Stomach (tissue), 9 donors: ENCODE data around the gene CNTF. TPM values are rescaled to one million over a fixed set of nuclear protein-coding genes. Genes with fewer than 3 reads are reported as not detected.

Experiments used
- DNase-seq, 2 donors: peaks; one replicate each; pipeline versions ENCODE4 v3.0.0 to v3.0.0-alpha.2; 2013 to 2019
- H3K27ac ChIP-seq, 5 donors: fragments of 200-600 bp in 4 of 5; sonication (generic) in 4 of 5; one replicate each; pipeline ENCODE4 v1.5.1; 2013 to 2019; ENCODE audit warnings: mild to moderate bottlenecking in 1 of 5, moderate library complexity in 1 of 5
- H3K27me3 ChIP-seq, 3 donors: fragments of 200-600 bp; sonication (generic); one replicate each; pipeline ENCODE4 v1.5.1; 2017 to 2019; ENCODE audit warnings: mixed run types in 1 of 3
- H3K36me3 ChIP-seq, 4 donors: fragments of 200-600 bp; sonication (generic); 1 replicate in 3 of 4; 2 replicates in 1 of 4; pipeline ENCODE4 v1.5.1; 2016 to 2019
- H3K4me1 ChIP-seq, 4 donors: fragments of 200-600 bp; sonication (generic); one replicate each; pipeline ENCODE4 v1.5.1; 2016 to 2019
- H3K4me3 ChIP-seq, 4 donors: fragments of 200-600 bp; sonication (generic) in 3 of 4; one replicate each; pipeline ENCODE4 v1.5.1; 2016 to 2019; ENCODE audit warnings: mild to moderate bottlenecking in 1 of 4
- H3K9me3 ChIP-seq, 4 donors: fragments of 200-600 bp; sonication (generic); one replicate each; pipeline ENCODE4 v1.5.1; 2016 to 2019
- CTCF ChIP-seq, 7 experiments: fragments of 450-650 bp in 4 of 7; fragments of 200-600 bp in 3 of 7; sonication (generic) in 3 of 7; IDR thresholded peaks; one replicate each; pipeline ENCODE4 v1.5.1; 2016 to 2019; ENCODE audit warnings: antibody characterized with exemption in 7 of 7, control low read depth in 2 of 7, mild to moderate bottlenecking in 1 of 7
- EP300 ChIP-seq: sonication (generic); formaldehyde crosslinking; IDR thresholded peaks from one replicate; pipeline ENCODE4 v1.6.1; 2017; ENCODE audit warnings: antibody characterized with exemption
- POLR2A ChIP-seq, 4 donors: fragments of 450-650 bp; IDR thresholded peaks; one replicate each; pipeline ENCODE4 v1.6.1; 2016; ENCODE audit warnings: antibody characterized with exemption in 4 of 4, control low read depth in 2 of 4, mild to moderate bottlenecking in 1 of 4, moderate library complexity in 1 of 4
- POLR2AphosphoS5 ChIP-seq, 3 donors: sonication (generic); formaldehyde crosslinking; IDR thresholded peaks; one replicate each; pipeline ENCODE4 v1.6.1; 2016; ENCODE audit warnings: antibody characterized with exemption in 3 of 3
- WGBS, 5 donors: extraction: QIAGEN DNeasy Blood & Tissue Kit in 3 of 5; methylation state at CpG; one replicate each; pipeline versions ENCODE4 v1.1.5 to v1.1.7; 2013 to 2018; 5-methylcytosine and 5-hydroxymethylcytosine counted together
- intact Hi-C: fragments of 100-400 bp; cut with DNase I; formaldehyde crosslinking; loops from one replicate; pipeline ENCODE4 v1.15.1; 2023; ENCODE audit warnings: low total_unique reads
- polyA plus RNA-seq, 3 donors: library from polyadenylated mRNA; stranded (reverse); fragments of 200-250 nt; gene quantifications; one replicate each; pipeline ENCODE4 v1.2.3, GENCODE V29; 2013
- total RNA-seq, 5 donors: library from RNA; depleted of rRNA; stranded (reverse); fragments of >200 nt; gene quantifications; one replicate each; pipeline versions ENCODE4 v1.1.0 to v1.2.3, GENCODE V29; 2014 to 2016
- donor health status: healthy with polysubstance abuse.
- donor health status: Bipolar disorder and iron deficiency.
- donor health status: healthy.

Gene CNTF
- total and polyA plus RNA-seq, 8 donors: 0.25 to 3.9 (median 0.60) TPM; not detected in 4

GRCh38 chr11:58674609-58675008 lies 52.1 kb downstream of the CNTF start:
- peaks cover 0 to 3% (median 0%) of the 10 kb centered on the region in 3 donors for H3K27me3 ChIP-seq
- no peak overlapping the region for H3K4me3 ChIP-seq
- WGBS, 5 donors: 33 to 65% (median 36%) methylated on average over 12 of the region's 12 CpGs
- no peaks in the 10 kb centered on the region for H3K9me3 ChIP-seq
- peaks cover 0 to 36% (median 15%) of the 10 kb centered on the region in 4 donors for H3K4me1 ChIP-seq
- DNase-seq: peak in 1 of 2 donors; percentile 63
- intact Hi-C loops: no loop called here
- H3K36me3 ChIP-seq: no peaks in the 10 kb centered on the region
- TF ChIP-seq POLR2A (IDR thresholded peaks at IDR 0.05): no peak
- no peak for TF ChIP-seq EP300
- TF ChIP-seq CTCF (IDR thresholded peaks at IDR 0.05): no peak
- peak in 1 of 3 donors; percentile 14 for TF ChIP-seq POLR2AphosphoS5 (IDR thresholded peaks at IDR 0.05)
- H3K27ac ChIP-seq: peak overlapping the region in 3 of 5 donors; percentile 16 to 55 (median 43)

Other genes starting within 250 kb of the CNTF start
- gene OR5B3, start 215.8 kb upstream of the CNTF start, total RNA-seq: not detected
- gene OR5B3, start 215.8 kb upstream of the CNTF start, polyA plus RNA-seq: not detected
- gene OR5B2, start 194.5 kb upstream of the CNTF start, total RNA-seq: not detected
- gene OR5B2, start 194.5 kb upstream of the CNTF start, polyA plus RNA-seq: not detected
- under 1 TPM in 1 of 5 donors, not detected in 4; 0.37 TPM for gene OR5B12, start 180.4 kb upstream of the CNTF start, total RNA-seq
- gene OR5B12, start 180.4 kb upstream of the CNTF start, polyA plus RNA-seq: not detected
- gene OR5B21, start 114.6 kb upstream of the CNTF start, total RNA-seq: not detected
- not detected for gene OR5B21, start 114.6 kb upstream of the CNTF start, polyA plus RNA-seq
- 10 to 100 TPM in 2 of 5 donors, 1 to 10 TPM in 2, not detected in 1; 5.4 to 18.7 (median 8.7) TPM for gene LPXN, start 46.8 kb upstream of the CNTF start, total RNA-seq
- 1 to 10 TPM; 5.3 to 8.9 (median 5.9) TPM for gene LPXN, start 46.8 kb upstream of the CNTF start, polyA plus RNA-seq
- gene ZFP91, start 43.6 kb upstream of the CNTF start, total RNA-seq: 10 to 100 TPM; 20.4 to 67.6 (median 32.1) TPM
- gene ZFP91, start 43.6 kb upstream of the CNTF start, polyA plus RNA-seq: 10 to 100 TPM in 2 of 3 donors, 1 to 10 TPM in 1; 9.4 to 27.0 (median 19.6) TPM
- gene GLYAT, start 109.3 kb downstream of the CNTF start, total RNA-seq: not detected
- not detected for gene GLYAT, start 109.3 kb downstream of the CNTF start, polyA plus RNA-seq
- gene GLYATL2, start 222.0 kb downstream of the CNTF start, total RNA-seq: 1 to 10 TPM in 1 of 5 donors, not detected in 4; 1.1 TPM
- 1 to 10 TPM in 1 of 3 donors, under 1 TPM in 2; 0.65 to 1.1 (median 0.92) TPM for gene GLYATL2, start 222.0 kb downstream of the CNTF start, polyA plus RNA-seq